ENCODE results near the gene OR2M2. TPM values are rescaled to one million over a fixed set of nuclear protein-coding genes. Genes with fewer than 3 reads are reported as not detected.

OR2M2 gene
- total and polyA plus RNA-seq, 2 donors, result not detected

GRCh38 chr1:248225537-248225936 is 50.9 kb downstream of the OR2M2 start:
- 98% methylated on average over 1 of the region's 1 CpG for WGBS
- H3K36me3 ChIP-seq (ENCODE audit: control insufficient read depth in 2 of 2, insufficient read depth in 2 of 2, low read length in 1 of 2), result no peaks in the 10 kb centered on the region

GRCh38 chr1:248229360-248229908 is 54.8 kb downstream of the OR2M2 start:
- no peaks in the 10 kb centered on the region for H3K36me3 ChIP-seq (ENCODE audit: control insufficient read depth in 2 of 2, insufficient read depth in 2 of 2, low read length in 1 of 2)
- WGBS, result 89% methylated on average over 6 of the region's 6 CpGs

More at GRCh38 chr1:248225537-248225936, 50.9 kb downstream of the OR2M2 start:
- Histone ChIP-seq H3K27ac (ENCODE audit: low read depth in 1 of 2, low read length in 1 of 2) (no peak overlapping the region), H3K27me3 (ENCODE audit: control insufficient read depth in 2 of 2, insufficient read depth in 1 of 2, low read length in 1 of 2) (no peaks in the 10 kb centered on the region), H3K9me3 (ENCODE audit: control insufficient read depth in 2 of 2, insufficient read depth in 1 of 2, low read length in 1 of 2) (peaks cover 0 to 8% of the 10 kb centered on the region in 2 donors), H3K4me1 (ENCODE audit: control insufficient read depth in 2 of 2, insufficient read depth in 2 of 2, low read length in 2 of 2) (no peaks in the 10 kb centered on the region), H3K4me3 (ENCODE audit: low read length in 2 of 2) (no peak overlapping the region)
- DNase-seq (ENCODE audit: low read depth in 6 of 9, low spot score in 9 of 9), result no peak

More at GRCh38 chr1:248229360-248229908, 54.8 kb downstream of the OR2M2 start:
- Histone ChIP-seq H3K9me3 (ENCODE audit: control insufficient read depth in 2 of 2, insufficient read depth in 1 of 2, low read length in 1 of 2) (peaks cover 0 to 8% of the 10 kb centered on the region in 2 donors), H3K4me3 (ENCODE audit: low read length in 2 of 2) (no peak overlapping the region), H3K27ac (ENCODE audit: low read depth in 1 of 2, low read length in 1 of 2) (no peak overlapping the region), H3K4me1 (ENCODE audit: control insufficient read depth in 2 of 2, insufficient read depth in 2 of 2, low read length in 2 of 2) (no peaks in the 10 kb centered on the region), H3K27me3 (ENCODE audit: control insufficient read depth in 2 of 2, insufficient read depth in 1 of 2, low read length in 1 of 2) (no peaks in the 10 kb centered on the region)
- DNase-seq (ENCODE audit: low read depth in 6 of 9, low spot score in 9 of 9), result no peak

Other genes with a start within 250 kb of the OR2M2 start
- gene OR2AJ1, start 249.9 kb upstream of the OR2M2 start, total RNA-seq, result not detected
- not detected for gene OR2AJ1, start 249.9 kb upstream of the OR2M2 start, polyA plus RNA-seq
- not detected for gene OR2L8, start 226.0 kb upstream of the OR2M2 start, total RNA-seq
- gene OR2L8, start 226.0 kb upstream of the OR2M2 start, polyA plus RNA-seq, result not detected
- 0.09 TPM for gene OR2AK2, start 209.6 kb upstream of the OR2M2 start, total RNA-seq
- not detected for gene OR2AK2, start 209.6 kb upstream of the OR2M2 start, polyA plus RNA-seq
- 0.05 TPM for gene OR2L5, start 161.2 kb upstream of the OR2M2 start, total RNA-seq
- 0.02 TPM for gene OR2L5, start 161.2 kb upstream of the OR2M2 start, polyA plus RNA-seq
- gene OR2L2, start 144.8 kb upstream of the OR2M2 start, total RNA-seq, result under 0.01 TPM
- gene OR2L2, start 144.8 kb upstream of the OR2M2 start, polyA plus RNA-seq, result 0.14 TPM
- not detected for gene OR2L3, start 128.0 kb upstream of the OR2M2 start, total RNA-seq
- not detected for gene OR2L3, start 128.0 kb upstream of the OR2M2 start, polyA plus RNA-seq
- gene OR2L13, start 79.6 kb upstream of the OR2M2 start, total RNA-seq, result 0.05 TPM
- 0.05 TPM for gene OR2L13, start 79.6 kb upstream of the OR2M2 start, polyA plus RNA-seq
- gene OR2M5, start 29.7 kb upstream of the OR2M2 start, total RNA-seq, result not detected
- not detected for gene OR2M5, start 29.7 kb upstream of the OR2M2 start, polyA plus RNA-seq
- gene OR2M3, start 22.4 kb downstream of the OR2M2 start, total RNA-seq, result not detected
- not detected for gene OR2M3, start 22.4 kb downstream of the OR2M2 start, polyA plus RNA-seq
- not detected for gene OR2M4, start 56.6 kb downstream of the OR2M2 start, total RNA-seq
- under 0.01 TPM for gene OR2M4, start 56.6 kb downstream of the OR2M2 start, polyA plus RNA-seq
- not detected for gene OR2T33, start 103.2 kb downstream of the OR2M2 start, total RNA-seq
- gene OR2T33, start 103.2 kb downstream of the OR2M2 start, polyA plus RNA-seq, result not detected
- gene OR2T12, start 128.6 kb downstream of the OR2M2 start, total RNA-seq, result not detected
- gene OR2T12, start 128.6 kb downstream of the OR2M2 start, polyA plus RNA-seq, result not detected
- gene OR2M7, start 149.7 kb downstream of the OR2M2 start, total RNA-seq, result not detected
- not detected for gene OR2M7, start 149.7 kb downstream of the OR2M2 start, polyA plus RNA-seq
- gene OR14C36, start 174.0 kb downstream of the OR2M2 start, total RNA-seq, result not detected
- 0.07 TPM for gene OR14C36, start 174.0 kb downstream of the OR2M2 start, polyA plus RNA-seq
- not detected for gene OR2T4, start 186.8 kb downstream of the OR2M2 start, total RNA-seq
- gene OR2T4, start 186.8 kb downstream of the OR2M2 start, polyA plus RNA-seq, result not detected
- not detected for gene OR2T6, start 200.9 kb downstream of the OR2M2 start, total RNA-seq
- not detected for gene OR2T6, start 200.9 kb downstream of the OR2M2 start, polyA plus RNA-seq
- not detected for gene OR2T1, start 228.2 kb downstream of the OR2M2 start, total RNA-seq
- 0.02 TPM for gene OR2T1, start 228.2 kb downstream of the OR2M2 start, polyA plus RNA-seq

All from thymus (tissue), 11 donors.